Upper lobe of left lung (tissue), 4 donors: ENCODE results near the gene SH3D21.

Source experiments
- EP300 ChIP-seq, 4 donors: sonication (generic); formaldehyde crosslinking; IDR thresholded peaks; one replicate each; pipeline ENCODE4 v1.5.1; 2017; ENCODE audit warnings: antibody characterized with exemption in 4 of 4, control low read depth in 2 of 4
- POLR2A ChIP-seq, 4 donors: fragments of 450-650 bp; IDR thresholded peaks; one replicate each; pipeline ENCODE4 v1.5.1; 2016 to 2017; ENCODE audit warnings: antibody characterized with exemption in 4 of 4, mild to moderate bottlenecking in 2 of 4
- POLR2AphosphoS5 ChIP-seq, 2 donors: sonication (generic); formaldehyde crosslinking; IDR thresholded peaks; one replicate each; pipeline ENCODE4 v1.5.1; 2017; ENCODE audit warnings: antibody characterized with exemption in 2 of 2
- TF ChIP-seq, protein P1 (sequence below), 6 experiments: fragments of 450-650 bp in 4 of 6; fragments of 200-600 bp in 2 of 6; sonication (generic) in 2 of 6; IDR thresholded peaks; one replicate each; pipeline ENCODE4 v1.5.1; 2016 to 2019; ENCODE audit warnings: antibody characterized with exemption in 6 of 6

DNA sequence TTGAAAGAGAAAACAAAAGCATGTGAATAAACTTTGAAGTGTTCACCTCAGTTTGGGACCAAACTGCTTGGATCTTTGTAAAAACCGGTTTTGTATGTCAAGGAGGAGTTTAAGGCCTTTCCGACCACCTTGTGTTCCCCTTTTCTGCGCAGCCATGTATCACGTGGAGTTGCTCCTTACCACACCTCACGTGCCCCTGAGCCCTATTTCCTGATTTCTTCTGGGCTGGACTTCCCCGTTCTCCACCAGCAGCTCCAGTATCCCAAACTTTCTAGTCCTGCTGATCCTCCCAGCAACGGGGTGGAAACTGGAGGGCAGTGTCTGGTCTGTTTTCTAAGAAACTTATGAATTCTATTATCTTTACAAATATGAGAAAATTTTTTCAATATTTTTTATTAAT is 1.6 kb upstream of the SH3D21 start:
- TF ChIP-seq POLR2AphosphoS5 (IDR thresholded peaks at IDR 0.05) = no peak
- TF ChIP-seq EP300 (IDR thresholded peaks at IDR 0.05) = no peak
- TF ChIP-seq, protein P1, sequence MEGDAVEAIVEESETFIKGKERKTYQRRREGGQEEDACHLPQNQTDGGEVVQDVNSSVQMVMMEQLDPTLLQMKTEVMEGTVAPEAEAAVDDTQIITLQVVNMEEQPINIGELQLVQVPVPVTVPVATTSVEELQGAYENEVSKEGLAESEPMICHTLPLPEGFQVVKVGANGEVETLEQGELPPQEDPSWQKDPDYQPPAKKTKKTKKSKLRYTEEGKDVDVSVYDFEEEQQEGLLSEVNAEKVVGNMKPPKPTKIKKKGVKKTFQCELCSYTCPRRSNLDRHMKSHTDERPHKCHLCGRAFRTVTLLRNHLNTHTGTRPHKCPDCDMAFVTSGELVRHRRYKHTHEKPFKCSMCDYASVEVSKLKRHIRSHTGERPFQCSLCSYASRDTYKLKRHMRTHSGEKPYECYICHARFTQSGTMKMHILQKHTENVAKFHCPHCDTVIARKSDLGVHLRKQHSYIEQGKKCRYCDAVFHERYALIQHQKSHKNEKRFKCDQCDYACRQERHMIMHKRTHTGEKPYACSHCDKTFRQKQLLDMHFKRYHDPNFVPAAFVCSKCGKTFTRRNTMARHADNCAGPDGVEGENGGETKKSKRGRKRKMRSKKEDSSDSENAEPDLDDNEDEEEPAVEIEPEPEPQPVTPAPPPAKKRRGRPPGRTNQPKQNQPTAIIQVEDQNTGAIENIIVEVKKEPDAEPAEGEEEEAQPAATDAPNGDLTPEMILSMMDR (IDR thresholded peaks at IDR 0.05) = no peak
- TF ChIP-seq POLR2A (IDR thresholded peaks at IDR 0.05) = no peak
